SU-DHL-6 (cell line): Measurements from ENCODE around the gene PLCD1.

ENCODE experiments used
- EZH2phosphoT487 ChIP-seq: fragments of 200-600 bp; sonication (generic), shearing (Covaris generic); conservative IDR thresholded peaks from 2 replicates; pipeline ENCODE4 v1.6.1; 2018; ENCODE audit warnings: mild to moderate bottlenecking, antibody characterized with exemption, low read length, moderate library complexity, mixed read lengths
- TF ChIP-seq, protein P1 (sequence below): fragments of 200-600 bp; sonication (generic); IDR thresholded peaks from one replicate; pipeline ENCODE4 v1.5.1; 2017; ENCODE audit warnings: antibody characterized with exemption, mild to moderate bottlenecking, low read length, moderate library complexity; ENCODE audit not compliant: insufficient read depth, poor library complexity, severe bottlenecking

DNA sequence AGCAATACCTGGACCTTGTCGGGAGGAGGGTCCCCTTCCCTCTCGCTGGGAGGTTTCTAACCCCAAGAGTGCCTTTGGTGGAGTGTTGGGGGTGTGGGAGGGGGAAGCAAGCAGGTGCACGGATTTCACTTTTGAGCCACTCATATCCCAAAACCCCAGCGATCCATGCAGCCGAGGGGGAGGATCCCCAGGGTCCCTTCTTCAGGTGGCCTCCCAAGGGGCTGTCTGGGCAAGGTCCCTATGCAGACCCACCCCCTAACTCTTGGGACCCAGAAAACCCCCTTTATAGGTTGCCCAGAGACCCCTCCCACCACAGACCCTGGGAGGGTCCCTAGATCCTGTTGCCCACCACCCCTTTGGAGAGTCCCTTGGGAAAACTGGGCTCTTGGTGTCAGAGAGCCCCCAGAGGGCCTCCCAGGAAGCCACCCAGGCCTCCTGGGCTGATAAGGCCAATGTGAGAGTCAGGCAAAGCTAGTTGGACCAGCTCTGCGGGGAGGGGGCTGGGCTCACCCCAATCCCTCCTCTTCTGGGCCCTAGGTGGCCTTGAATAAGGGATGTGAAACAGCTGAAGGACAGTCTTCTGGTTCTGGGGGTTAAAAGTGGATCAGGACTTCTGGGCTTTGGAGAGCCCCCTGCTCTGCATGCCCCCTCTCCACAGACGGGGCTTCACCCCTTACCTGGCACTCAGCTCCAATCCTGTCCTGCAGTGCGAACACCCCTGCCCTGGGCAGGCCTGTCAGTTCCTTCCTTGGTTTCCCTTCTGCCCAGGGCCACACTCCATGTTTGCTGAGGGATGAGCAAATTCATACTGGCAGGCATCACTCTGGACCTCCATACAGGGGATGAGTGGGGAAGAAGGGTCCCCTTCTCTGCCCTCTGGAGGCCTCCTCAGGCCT is 932 bp upstream of the PLCD1 start:
- TF ChIP-seq, protein P1, sequence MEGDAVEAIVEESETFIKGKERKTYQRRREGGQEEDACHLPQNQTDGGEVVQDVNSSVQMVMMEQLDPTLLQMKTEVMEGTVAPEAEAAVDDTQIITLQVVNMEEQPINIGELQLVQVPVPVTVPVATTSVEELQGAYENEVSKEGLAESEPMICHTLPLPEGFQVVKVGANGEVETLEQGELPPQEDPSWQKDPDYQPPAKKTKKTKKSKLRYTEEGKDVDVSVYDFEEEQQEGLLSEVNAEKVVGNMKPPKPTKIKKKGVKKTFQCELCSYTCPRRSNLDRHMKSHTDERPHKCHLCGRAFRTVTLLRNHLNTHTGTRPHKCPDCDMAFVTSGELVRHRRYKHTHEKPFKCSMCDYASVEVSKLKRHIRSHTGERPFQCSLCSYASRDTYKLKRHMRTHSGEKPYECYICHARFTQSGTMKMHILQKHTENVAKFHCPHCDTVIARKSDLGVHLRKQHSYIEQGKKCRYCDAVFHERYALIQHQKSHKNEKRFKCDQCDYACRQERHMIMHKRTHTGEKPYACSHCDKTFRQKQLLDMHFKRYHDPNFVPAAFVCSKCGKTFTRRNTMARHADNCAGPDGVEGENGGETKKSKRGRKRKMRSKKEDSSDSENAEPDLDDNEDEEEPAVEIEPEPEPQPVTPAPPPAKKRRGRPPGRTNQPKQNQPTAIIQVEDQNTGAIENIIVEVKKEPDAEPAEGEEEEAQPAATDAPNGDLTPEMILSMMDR, result no peak
- TF ChIP-seq EZH2phosphoT487, result no peak
